Adipocyte (in vitro differentiated cells): ENCODE results near the gene ZP2.

Experiments
- DNase-seq: peaks from one replicate; pipeline ENCODE4 v3.0.0-alpha.2; 2015; ENCODE audit warnings: low read depth
- H3K27me3 ChIP-seq: replicated peaks from 2 replicates; pipeline ENCODE4 v1.7.0; 2013; ENCODE audit warnings: mild to moderate bottlenecking, low read length, moderate library complexity; ENCODE audit not compliant: control insufficient read depth, insufficient read depth
- H3K36me3 ChIP-seq: 2 replicates; pipeline ENCODE4 v1.7.0; 2013; ENCODE audit warnings: low read length, mild to moderate bottlenecking, moderate library complexity; ENCODE audit not compliant: control insufficient read depth, insufficient read depth, severe bottlenecking
- H3K4me1 ChIP-seq: 2 replicates; pipeline ENCODE4 v1.7.0; 2013; ENCODE audit warnings: mild to moderate bottlenecking, low read length, moderate library complexity; ENCODE audit not compliant: control insufficient read depth, insufficient read depth
- H3K4me3 ChIP-seq: 2 replicates; pipeline ENCODE4 v1.7.0; 2013; ENCODE audit warnings: mild to moderate bottlenecking, low read length, moderate library complexity
- H3K9ac ChIP-seq: 2 replicates; pipeline ENCODE4 v1.7.0; 2013; ENCODE audit warnings: mild to moderate bottlenecking, low read length, moderate library complexity
- H3K9me3 ChIP-seq: 2 replicates; pipeline ENCODE4 v1.7.0; 2013; ENCODE audit warnings: mild to moderate bottlenecking, low read length, moderate library complexity; ENCODE audit not compliant: control insufficient read depth

The ZP2 gene

DNA sequence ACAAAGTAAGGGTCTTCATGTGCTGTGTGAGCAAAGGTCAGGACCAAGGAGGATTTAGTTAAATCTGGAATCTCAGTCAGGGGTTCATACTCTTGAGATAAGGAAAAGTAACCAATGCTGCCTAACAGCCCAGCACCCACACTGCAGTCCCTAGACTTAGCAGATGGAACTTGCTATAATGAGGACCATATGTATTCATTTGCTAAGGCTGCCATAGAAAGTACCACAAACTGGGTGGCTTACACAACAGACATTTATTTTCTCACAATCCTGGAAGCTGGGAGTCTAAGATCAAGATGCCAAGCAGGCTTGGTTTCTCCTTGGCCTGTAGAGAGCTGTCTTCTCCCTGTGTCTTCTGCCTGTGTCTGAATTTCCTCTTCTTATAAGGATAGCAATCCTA is 20.8 kb downstream of the ZP2 start:
- Histone ChIP-seq H3K27me3 (no peaks in the 10 kb centered on the region), H3K36me3 (no peaks in the 10 kb centered on the region), H3K4me1 (peaks cover 11% of the 10 kb centered on the region), H3K9me3 (no peaks in the 10 kb centered on the region), H3K4me3 (no peak overlapping the region), H3K9ac (no peak overlapping the region)
- DNase-seq = peak; percentile 80

DNA sequence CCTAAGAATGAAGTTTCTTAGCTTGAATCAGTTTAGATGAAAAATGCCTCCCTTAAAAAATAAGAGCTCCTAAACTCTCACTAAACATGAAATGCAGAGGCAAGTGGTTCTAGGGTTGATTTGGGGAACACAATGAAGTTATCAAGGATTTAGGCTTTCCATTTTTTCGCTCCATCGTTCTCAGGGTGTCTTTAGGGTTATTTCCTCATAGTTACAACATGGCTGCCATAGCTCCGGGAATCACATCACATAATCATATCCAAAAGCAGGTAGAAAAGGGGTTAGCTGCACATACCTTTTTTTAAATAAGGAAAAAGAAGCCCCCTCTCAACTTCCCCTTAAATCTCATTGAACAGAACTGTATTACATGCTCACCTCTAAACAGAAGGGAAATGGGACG is 21.4 kb downstream of the ZP2 start:
- no peak overlapping the region for H3K9ac ChIP-seq
- no peaks in the 10 kb centered on the region for H3K9me3 ChIP-seq
- DNase-seq = no peak
- H3K4me1 ChIP-seq = peaks cover 11% of the 10 kb centered on the region
- no peaks in the 10 kb centered on the region for H3K27me3 ChIP-seq
- H3K36me3 ChIP-seq = no peaks in the 10 kb centered on the region
- no peak overlapping the region for H3K4me3 ChIP-seq

DNA sequence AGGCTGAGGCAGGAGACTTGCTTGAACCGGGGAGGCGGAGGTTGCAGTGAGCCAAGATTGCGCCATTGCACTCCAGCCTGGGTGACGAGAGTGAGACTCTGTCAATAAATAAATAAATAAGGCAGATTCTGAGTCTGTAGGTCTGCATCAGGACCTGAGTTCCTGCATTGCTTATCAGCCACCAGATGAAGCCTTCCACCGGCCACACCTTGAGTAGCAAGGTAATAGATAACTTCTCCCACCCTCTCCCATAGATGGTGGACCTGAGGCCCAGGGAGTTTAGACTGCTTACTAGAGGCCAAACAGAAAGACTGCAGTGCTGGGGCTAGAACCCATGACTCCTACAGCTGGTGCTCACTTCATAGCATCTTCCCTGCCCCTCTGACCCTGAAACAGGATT is 22.1 kb downstream of the ZP2 start:
- H3K4me3 ChIP-seq = no peak overlapping the region
- H3K36me3 ChIP-seq = no peaks in the 10 kb centered on the region
- no peak for DNase-seq
- H3K4me1 ChIP-seq = peaks cover 8% of the 10 kb centered on the region
- no peaks in the 10 kb centered on the region for H3K27me3 ChIP-seq
- H3K9ac ChIP-seq = no peak overlapping the region
- no peaks in the 10 kb centered on the region for H3K9me3 ChIP-seq

DNA sequence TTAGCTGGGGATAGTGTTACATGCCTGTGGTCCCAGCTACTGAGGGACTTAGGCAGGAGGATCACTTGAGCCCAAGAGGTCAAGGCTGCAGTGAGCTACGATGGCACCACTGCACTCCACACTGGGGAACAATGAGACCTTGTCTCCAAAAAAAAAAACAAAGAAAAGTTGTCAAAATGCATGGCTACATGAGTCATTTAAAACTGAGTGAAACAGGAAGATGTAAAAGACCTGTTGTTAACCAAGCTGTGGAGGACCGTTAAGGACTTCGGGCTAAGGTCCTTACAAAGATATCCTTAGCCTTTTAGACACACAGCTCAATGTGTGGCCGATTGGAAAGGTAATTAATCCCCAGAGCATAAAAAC is 25.1 kb downstream of the ZP2 start:
- Histone ChIP-seq H3K9ac (no peak overlapping the region), H3K27me3 (no peaks in the 10 kb centered on the region), H3K9me3 (no peaks in the 10 kb centered on the region), H3K4me3 (no peak overlapping the region), H3K36me3 (peaks cover 11% of the 10 kb centered on the region), H3K4me1 (peaks cover 8% of the 10 kb centered on the region)
- no peak for DNase-seq

DNA sequence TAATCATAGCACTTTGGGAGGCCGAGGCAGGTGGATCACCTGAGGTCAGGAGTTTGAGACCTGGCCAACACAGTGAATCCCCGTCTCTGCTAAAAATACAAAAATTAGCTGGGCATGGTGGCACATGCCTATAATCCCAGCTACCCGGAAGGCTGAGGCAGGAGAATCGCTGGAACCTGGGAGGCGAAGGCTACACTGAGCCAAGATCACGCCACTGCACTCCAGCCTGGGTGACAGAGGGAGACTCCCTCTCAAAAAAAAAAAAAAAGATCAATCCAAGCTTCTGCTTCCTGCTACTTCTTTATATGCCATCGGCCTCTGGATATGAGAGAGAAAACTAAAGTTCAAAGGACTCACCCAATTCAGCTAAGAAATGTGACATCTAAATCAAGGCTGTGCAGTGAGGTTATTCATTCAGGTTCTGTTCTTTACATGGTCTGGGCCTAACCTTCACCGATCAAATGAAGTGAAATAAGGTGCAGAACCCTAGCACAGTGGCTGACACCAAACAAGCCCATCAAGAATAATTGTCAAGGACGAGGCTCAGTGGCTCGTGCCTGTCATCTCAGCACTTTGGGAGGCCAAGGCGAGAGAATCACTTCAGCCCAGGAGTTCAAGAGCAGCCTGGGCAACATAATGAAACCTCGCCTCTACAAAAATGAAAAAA is 25.6 kb downstream of the ZP2 start:
- H3K9ac ChIP-seq = no peak overlapping the region
- no peaks in the 10 kb centered on the region for H3K9me3 ChIP-seq
- peaks cover 16% of the 10 kb centered on the region for H3K36me3 ChIP-seq
- peaks cover 8% of the 10 kb centered on the region for H3K4me1 ChIP-seq
- no peak for DNase-seq
- H3K4me3 ChIP-seq = no peak overlapping the region
- H3K27me3 ChIP-seq = no peaks in the 10 kb centered on the region

DNA sequence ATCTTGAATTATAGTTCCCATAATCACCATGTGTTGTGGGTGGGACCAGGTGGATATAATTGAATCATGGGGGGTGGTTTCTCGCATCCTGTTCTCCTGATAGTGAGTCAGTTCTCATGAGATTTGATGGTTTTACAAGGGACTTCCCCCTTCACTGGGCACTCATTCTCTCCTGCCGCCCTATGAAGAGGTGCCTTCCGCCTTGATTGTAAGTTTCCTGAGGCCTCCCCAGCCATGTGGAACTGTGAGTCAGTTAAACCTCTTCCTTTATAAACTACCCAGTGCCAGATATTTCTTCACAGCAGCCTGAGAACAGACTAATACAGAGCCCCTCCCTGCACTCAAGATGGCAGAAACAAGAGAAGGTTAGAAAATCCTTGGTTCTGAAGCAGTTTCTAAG is 26.5 kb downstream of the ZP2 start:
- Histone ChIP-seq H3K36me3 (peaks cover 22% of the 10 kb centered on the region), H3K9me3 (no peaks in the 10 kb centered on the region), H3K4me1 (peaks cover 10% of the 10 kb centered on the region), H3K27me3 (no peaks in the 10 kb centered on the region), H3K9ac (no peak overlapping the region), H3K4me3 (no peak overlapping the region)
- DNase-seq = no peak

DNA sequence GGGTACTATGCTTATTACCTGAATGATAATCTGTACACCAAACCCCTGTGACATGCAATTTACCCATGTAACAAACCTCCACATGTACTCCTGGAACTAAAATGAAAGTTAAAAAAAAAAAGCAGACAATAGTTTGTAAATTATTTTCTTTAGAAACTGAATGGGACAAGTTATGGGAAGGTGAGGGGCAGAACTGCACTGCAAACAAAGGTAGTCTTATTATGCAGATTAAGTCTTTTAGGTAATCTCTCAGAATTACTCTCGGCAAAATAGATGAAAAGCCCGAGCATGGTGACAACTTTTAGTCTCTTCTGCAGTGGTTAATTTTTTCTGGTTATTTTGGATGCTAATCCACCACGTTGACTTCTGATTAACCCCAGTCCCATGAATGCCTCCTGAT is 27.4 kb downstream of the ZP2 start:
- Histone ChIP-seq H3K4me3 (no peak overlapping the region), H3K4me1 (peaks cover 18% of the 10 kb centered on the region), H3K9ac (no peak overlapping the region), H3K9me3 (no peaks in the 10 kb centered on the region), H3K36me3 (peaks cover 28% of the 10 kb centered on the region), H3K27me3 (no peaks in the 10 kb centered on the region)
- no peak for DNase-seq

DNA sequence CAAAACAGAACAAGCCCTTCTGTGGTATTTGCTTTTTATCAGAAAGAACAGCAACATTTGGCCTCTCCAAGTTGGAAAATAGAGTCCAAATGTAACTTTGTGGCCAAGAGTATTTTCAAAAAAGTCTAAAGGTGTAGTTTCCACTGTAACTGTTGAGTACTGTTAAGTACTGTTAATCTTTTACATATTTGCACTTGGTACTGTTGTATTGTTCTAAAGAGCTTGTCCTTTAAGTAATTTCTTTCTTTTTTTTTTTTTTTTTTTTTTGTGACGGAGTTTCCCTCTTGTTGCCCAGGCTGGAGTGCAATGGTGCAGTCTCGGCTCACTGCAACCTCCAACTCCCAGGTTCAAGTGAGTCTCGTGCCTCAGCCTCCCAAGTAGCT is 31.4 kb downstream of the ZP2 start:
- Histone ChIP-seq H3K4me3 (no peak overlapping the region), H3K9me3 (no peaks in the 10 kb centered on the region), H3K36me3 (peaks cover 55% of the 10 kb centered on the region), H3K9ac (no peak overlapping the region), H3K4me1 (peaks cover 10% of the 10 kb centered on the region), H3K27me3 (no peaks in the 10 kb centered on the region)
- DNase-seq = no peak

DNA sequence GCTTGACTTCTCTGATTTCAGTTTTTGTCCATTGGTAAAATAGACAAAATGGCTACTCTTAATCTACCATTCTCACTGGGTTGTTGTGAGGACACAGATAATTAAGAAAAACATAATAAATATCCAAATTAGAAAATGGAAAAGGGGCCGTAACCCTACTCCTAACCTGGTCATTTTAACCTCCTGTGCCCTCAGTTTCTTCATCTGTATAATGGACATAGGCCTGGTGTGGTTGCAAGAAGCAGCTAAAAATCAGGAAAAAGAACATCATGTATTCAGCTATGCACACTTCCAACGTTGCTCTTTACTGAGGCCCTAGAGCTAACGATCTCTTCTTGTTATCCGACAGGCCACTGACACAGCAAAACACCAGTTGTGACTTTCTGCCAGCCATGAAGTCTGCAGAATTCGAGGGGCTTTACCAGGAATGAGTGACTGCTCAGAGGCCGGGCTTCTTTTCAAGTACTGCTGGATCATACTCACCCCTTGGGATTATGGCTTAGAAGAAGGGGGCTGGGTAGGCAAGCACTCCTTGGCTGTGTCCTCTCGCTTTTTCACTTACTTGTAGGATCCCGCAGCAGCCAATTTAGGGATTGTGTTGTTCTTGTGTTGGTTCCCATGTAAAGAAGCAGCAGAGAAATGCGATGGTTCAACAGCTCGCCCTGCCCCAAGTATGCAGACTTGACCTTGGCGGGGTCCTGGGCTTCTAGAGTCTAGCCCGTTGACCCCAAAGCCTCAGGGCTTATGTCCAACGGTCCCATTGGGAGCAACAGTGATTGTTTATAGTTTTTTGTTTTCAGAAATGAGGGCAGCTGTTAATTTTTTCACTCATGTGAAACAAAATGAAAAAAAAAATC is 32.0 kb downstream of the ZP2 start:
- H3K36me3 ChIP-seq = peaks cover 61% of the 10 kb centered on the region

DNA sequence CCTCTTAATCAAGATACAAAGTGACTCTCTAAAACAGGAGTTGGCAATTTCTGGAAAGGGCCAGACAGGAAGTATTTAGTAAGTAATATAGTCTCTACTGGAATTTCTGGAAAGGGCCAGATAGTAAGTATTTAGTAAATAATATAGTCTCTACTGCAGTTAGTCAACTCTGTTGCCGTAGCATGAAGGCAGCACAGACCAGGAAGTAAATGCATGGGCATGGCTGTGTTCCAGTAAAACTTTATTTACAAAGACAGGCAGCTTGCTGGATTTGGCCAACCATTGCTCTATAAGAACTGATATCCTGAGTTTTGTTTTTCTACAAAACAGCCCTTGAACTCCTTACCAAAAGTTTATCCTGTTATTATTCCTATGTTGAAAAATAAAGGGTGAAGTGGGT is 36.0 kb downstream of the ZP2 start:
- Histone ChIP-seq H3K9me3 (no peaks in the 10 kb centered on the region), H3K4me3 (no peak overlapping the region), H3K36me3 (peaks cover 79% of the 10 kb centered on the region), H3K9ac (no peak overlapping the region), H3K4me1 (peaks cover 10% of the 10 kb centered on the region), H3K27me3 (no peaks in the 10 kb centered on the region)
- no peak for DNase-seq

More for the DNA sequence above, 32.0 kb downstream of the ZP2 start:
- H3K4me3 ChIP-seq = no peak overlapping the region
- H3K9ac ChIP-seq = no peak overlapping the region
- no peak for DNase-seq
- H3K9me3 ChIP-seq = no peaks in the 10 kb centered on the region
- H3K4me1 ChIP-seq = peaks cover 10% of the 10 kb centered on the region
- H3K27me3 ChIP-seq = no peaks in the 10 kb centered on the region

DNA sequence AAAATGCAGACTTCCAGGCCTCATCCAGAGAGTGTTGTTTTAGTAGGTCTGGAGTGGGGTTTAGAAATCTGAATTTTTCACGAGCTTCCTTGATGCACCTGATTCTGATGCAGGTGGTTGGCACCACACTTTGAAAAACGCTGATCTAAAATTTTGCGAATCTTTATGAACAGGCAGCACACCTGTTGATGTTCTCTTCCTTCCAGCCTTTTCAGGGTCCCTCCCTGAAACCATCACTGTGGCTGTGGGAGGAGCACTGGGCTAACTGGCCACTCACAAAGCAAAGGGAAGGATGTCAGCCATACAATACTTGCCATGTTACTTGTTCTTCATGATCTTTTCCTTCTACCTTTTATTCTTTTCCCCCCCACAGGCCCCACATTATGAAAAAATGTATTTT is 38.7 kb downstream of the ZP2 start:
- no peak for DNase-seq
- H3K9me3 ChIP-seq = no peaks in the 10 kb centered on the region
- no peaks in the 10 kb centered on the region for H3K27me3 ChIP-seq
- H3K4me3 ChIP-seq = no peak overlapping the region
- H3K36me3 ChIP-seq = peaks cover 70% of the 10 kb centered on the region
- peaks cover 6% of the 10 kb centered on the region for H3K4me1 ChIP-seq
- H3K9ac ChIP-seq = no peak overlapping the region
